GM23338 (cell line): ENCODE data around the gene PXDN. TPM values are rescaled to one million over a fixed set of nuclear protein-coding genes. Genes with fewer than 3 reads are reported as not detected.

Source experiments
- ATAC-seq: fragments of 200-7000 bp; cut with Tn5 transposase; 3 replicates; pipeline ENCODE4 v1.9.1; 2020
- DNase-seq: peaks from one replicate; pipeline ENCODE4 v3.0.0-alpha.2; 2015; ENCODE audit warnings: low spot score
- H2AFZ ChIP-seq: fragments of 200-600 bp; sonication (generic); 2 replicates; pipeline ENCODE4 v1.8.0; 2016; ENCODE audit warnings: antibody characterized with exemption, mild to moderate bottlenecking, moderate library complexity
- H3F3A ChIP-seq: fragments of 200-600 bp; sonication (generic); replicated peaks from 2 replicates; pipeline ENCODE4 v1.8.0; 2017; ENCODE audit warnings: antibody characterized with exemption, mixed run types, low read depth
- H3K27ac ChIP-seq: fragments of 200-600 bp; sonication (generic); 2 replicates; pipeline ENCODE4 v1.6.1; 2016; ENCODE audit warnings: low read depth
- H3K27me3 ChIP-seq: fragments of 200-600 bp; sonication (generic); 2 replicates; pipeline ENCODE4 v1.8.0; 2016; ENCODE audit warnings: mild to moderate bottlenecking, mixed run types, moderate library complexity; ENCODE audit not compliant: insufficient read depth
- H3K36me3 ChIP-seq: fragments of 200-600 bp; sonication (generic); 2 replicates; pipeline ENCODE4 v1.8.0; 2016; ENCODE audit warnings: mild to moderate bottlenecking; ENCODE audit not compliant: insufficient read depth
- H3K4me1 ChIP-seq: fragments of 200-600 bp; sonication (generic); 2 replicates; pipeline ENCODE4 v1.8.0; 2016; ENCODE audit warnings: mild to moderate bottlenecking, moderate library complexity; ENCODE audit not compliant: insufficient read depth
- H3K4me2 ChIP-seq: fragments of 200-600 bp; sonication (generic); 2 replicates; pipeline ENCODE4 v1.7.1; 2017; ENCODE audit warnings: mixed run types
- H3K4me3 ChIP-seq: fragments of 200-600 bp; sonication (generic); 2 replicates; pipeline ENCODE4 v1.6.1; 2016; ENCODE audit warnings: mixed run types
- H3K79me2 ChIP-seq: fragments of 200-600 bp; sonication (generic); replicated peaks from 2 replicates; pipeline ENCODE4 v1.8.0; 2017; ENCODE audit warnings: mild to moderate bottlenecking; ENCODE audit not compliant: insufficient read depth
- H3K9me2 ChIP-seq: fragments of 200-600 bp; sonication (generic); 2 replicates; pipeline ENCODE4 v1.8.0; 2017; ENCODE audit not compliant: insufficient read depth
- H4K20me1 ChIP-seq: fragments of 200-600 bp; sonication (generic); replicated peaks from 2 replicates; pipeline ENCODE4 v1.8.0; 2017; ENCODE audit warnings: mild to moderate bottlenecking; ENCODE audit not compliant: insufficient read depth
- H3K27ac Mint-ChIP-seq: 2 replicates; pipeline ENCODE4 v1.8.0; 2020; ENCODE audit warnings: inconsistent platforms, mild to moderate bottlenecking, moderate library complexity, mixed read lengths
- H3K27me3 Mint-ChIP-seq: 3 replicates; pipeline ENCODE4 v1.8.0; 2022; ENCODE audit warnings: low read depth, mild to moderate bottlenecking, moderate library complexity, mixed read lengths, inconsistent platforms; ENCODE audit not compliant: insufficient read depth, poor library complexity
- H3K36me3 Mint-ChIP-seq: 3 replicates; pipeline ENCODE4 v1.8.0; 2021; ENCODE audit warnings: low read depth, mild to moderate bottlenecking, inconsistent platforms, moderate library complexity, mixed read lengths
- H3K4me1 Mint-ChIP-seq: 3 replicates; pipeline ENCODE4 v1.8.0; 2020; ENCODE audit warnings: mild to moderate bottlenecking, inconsistent platforms, mixed read lengths
- H3K4me3 Mint-ChIP-seq: 3 replicates; pipeline ENCODE4 v1.8.0; 2021; ENCODE audit warnings: moderate library complexity, mild to moderate bottlenecking, inconsistent platforms, mixed read lengths
- H3K9me3 Mint-ChIP-seq: 3 replicates; pipeline ENCODE4 v1.8.0; 2020; ENCODE audit warnings: moderate library complexity, mild to moderate bottlenecking, inconsistent platforms, mixed read lengths
- CREB1 ChIP-seq: fragments of 250-450 bp; sonication (Bioruptor Pico); IDR thresholded peaks from 2 replicates; pipeline ENCODE4 v1.5.0; 2020; ENCODE audit warnings: low read depth, mild to moderate bottlenecking, moderate library complexity
- ETS1 ChIP-seq: IDR thresholded peaks from 2 replicates; pipeline ENCODE4 v1.6.1; 2016; ENCODE audit warnings: antibody characterized with exemption
- EZH2 ChIP-seq: fragments of 200-600 bp; sonication (generic); IDR thresholded peaks from one replicate; pipeline ENCODE4 v1.8.0; 2017; ENCODE audit warnings: antibody characterized with exemption, mild to moderate bottlenecking, low read depth; ENCODE audit not compliant: unreplicated experiment
- EZH2phosphoT487 ChIP-seq: fragments of 200-600 bp; sonication (generic); IDR thresholded peaks from one replicate; pipeline ENCODE4 v1.8.1; 2018; ENCODE audit warnings: antibody characterized with exemption; ENCODE audit not compliant: unreplicated experiment
- JUNB ChIP-seq: IDR thresholded peaks from one replicate; pipeline ENCODE4 v1.6.1; 2016; ENCODE audit warnings: antibody characterized with exemption; ENCODE audit not compliant: unreplicated experiment
- NANOG ChIP-seq: IDR thresholded peaks from 2 replicates; pipeline ENCODE4 v1.6.1; 2016; ENCODE audit warnings: antibody characterized with exemption, borderline replicate concordance
- POLR2AphosphoS5 ChIP-seq: IDR thresholded peaks from 2 replicates; pipeline ENCODE4 v1.6.1; 2016; ENCODE audit warnings: antibody characterized with exemption, low read depth
- STAT1 ChIP-seq: IDR thresholded peaks from one replicate; pipeline ENCODE4 v1.6.1; 2016; ENCODE audit warnings: antibody characterized with exemption; ENCODE audit not compliant: unreplicated experiment
- ZNF114 ChIP-seq: fragments of 250-450 bp; sonication (Bioruptor Pico); IDR thresholded peaks from 2 replicates; pipeline ENCODE4 v1.5.0; 2020; ENCODE audit warnings: mild to moderate bottlenecking, moderate library complexity
- ZNF331 ChIP-seq: fragments of 250-450 bp; sonication (Bioruptor Pico); IDR thresholded peaks from 2 replicates; pipeline ENCODE4 v1.5.0; 2020; ENCODE audit warnings: low read depth, mild to moderate bottlenecking, moderate library complexity
- ZNF462 ChIP-seq: fragments of 250-450 bp; sonication (Bioruptor Pico); IDR thresholded peaks from 2 replicates; pipeline ENCODE4 v1.5.0; 2020; ENCODE audit warnings: mild to moderate bottlenecking, moderate library complexity
- polyA plus RNA-seq: library from polyadenylated mRNA; unstranded; fragments of >200 nt; fragmentation: Nextera tagmentation; extraction: Ambion mirVana; gene quantifications from 2 replicates; pipeline ENCODE4 v1.2.1, GENCODE V29; 2016
- total RNA-seq: library from RNA; depleted of rRNA; stranded (reverse); fragments of >200 nt; shearing (Covaris generic); gene quantifications from 2 replicates; pipeline ENCODE4 v1.2.3, GENCODE V29; 2014
- TF ChIP-seq, protein P1 (sequence below): IDR thresholded peaks from one replicate; pipeline ENCODE4 v1.6.1; 2018; ENCODE audit warnings: antibody characterized with exemption; ENCODE audit not compliant: unreplicated experiment
- TF ChIP-seq, protein P2 (sequence below), 2 experiments: fragments of 200-600 bp in 1 of 2; sonication (generic) in 1 of 2; conservative IDR thresholded peaks; 2 replicates each; pipeline versions ENCODE4 v1.5.1 to v1.6.1; 2016 to 2017; ENCODE audit warnings: antibody characterized with exemption in 2 of 2, low read depth in 2 of 2, mild to moderate bottlenecking in 2 of 2, moderate library complexity in 1 of 2

PXDN gene
- total and polyA plus RNA-seq, 2 experiments from 2014 or later = 42.2 to 225 TPM

GRCh38 chr2:1635823-1636222, 108.5 kb downstream of the PXDN start:
- Histone ChIP-seq H3K27me3 (no peaks in the 10 kb centered on the region), H3K4me3 (no peak overlapping the region), H3K79me2 (no peaks in the 10 kb centered on the region), H4K20me1 (no peaks in the 10 kb centered on the region), H3K9me2 (no peaks in the 10 kb centered on the region), H3F3A (no peaks in the 10 kb centered on the region), H3K36me3 (no peaks in the 10 kb centered on the region), H3K27ac (no peak overlapping the region), H2AFZ (no peak overlapping the region), H3K4me2 (no peak overlapping the region), H3K4me1 (no peaks in the 10 kb centered on the region)
- ATAC-seq (no peak), DNase-seq (no peak)
- no peaks in the 10 kb centered on the region for H3K4me1 Mint-ChIP-seq
- H3K36me3 Mint-ChIP-seq = peaks cover 55% of the 10 kb centered on the region
- TF ChIP-seq ZNF331 (no peak), STAT1 (no peak), ZNF114 (CRISPR knock-in tag) (no peak), ZNF462 (CRISPR knock-in tag) (no peak), EZH2 (no peak), ETS1 (no peak), EZH2phosphoT487 (no peak), CREB1 (no peak), JUNB (no peak), POLR2AphosphoS5 (no peak), NANOG (no peak)
- TF ChIP-seq, protein P1, sequence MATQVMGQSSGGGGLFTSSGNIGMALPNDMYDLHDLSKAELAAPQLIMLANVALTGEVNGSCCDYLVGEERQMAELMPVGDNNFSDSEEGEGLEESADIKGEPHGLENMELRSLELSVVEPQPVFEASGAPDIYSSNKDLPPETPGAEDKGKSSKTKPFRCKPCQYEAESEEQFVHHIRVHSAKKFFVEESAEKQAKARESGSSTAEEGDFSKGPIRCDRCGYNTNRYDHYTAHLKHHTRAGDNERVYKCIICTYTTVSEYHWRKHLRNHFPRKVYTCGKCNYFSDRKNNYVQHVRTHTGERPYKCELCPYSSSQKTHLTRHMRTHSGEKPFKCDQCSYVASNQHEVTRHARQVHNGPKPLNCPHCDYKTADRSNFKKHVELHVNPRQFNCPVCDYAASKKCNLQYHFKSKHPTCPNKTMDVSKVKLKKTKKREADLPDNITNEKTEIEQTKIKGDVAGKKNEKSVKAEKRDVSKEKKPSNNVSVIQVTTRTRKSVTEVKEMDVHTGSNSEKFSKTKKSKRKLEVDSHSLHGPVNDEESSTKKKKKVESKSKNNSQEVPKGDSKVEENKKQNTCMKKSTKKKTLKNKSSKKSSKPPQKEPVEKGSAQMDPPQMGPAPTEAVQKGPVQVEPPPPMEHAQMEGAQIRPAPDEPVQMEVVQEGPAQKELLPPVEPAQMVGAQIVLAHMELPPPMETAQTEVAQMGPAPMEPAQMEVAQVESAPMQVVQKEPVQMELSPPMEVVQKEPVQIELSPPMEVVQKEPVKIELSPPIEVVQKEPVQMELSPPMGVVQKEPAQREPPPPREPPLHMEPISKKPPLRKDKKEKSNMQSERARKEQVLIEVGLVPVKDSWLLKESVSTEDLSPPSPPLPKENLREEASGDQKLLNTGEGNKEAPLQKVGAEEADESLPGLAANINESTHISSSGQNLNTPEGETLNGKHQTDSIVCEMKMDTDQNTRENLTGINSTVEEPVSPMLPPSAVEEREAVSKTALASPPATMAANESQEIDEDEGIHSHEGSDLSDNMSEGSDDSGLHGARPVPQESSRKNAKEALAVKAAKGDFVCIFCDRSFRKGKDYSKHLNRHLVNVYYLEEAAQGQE = no peak
- TF ChIP-seq, protein P2, sequence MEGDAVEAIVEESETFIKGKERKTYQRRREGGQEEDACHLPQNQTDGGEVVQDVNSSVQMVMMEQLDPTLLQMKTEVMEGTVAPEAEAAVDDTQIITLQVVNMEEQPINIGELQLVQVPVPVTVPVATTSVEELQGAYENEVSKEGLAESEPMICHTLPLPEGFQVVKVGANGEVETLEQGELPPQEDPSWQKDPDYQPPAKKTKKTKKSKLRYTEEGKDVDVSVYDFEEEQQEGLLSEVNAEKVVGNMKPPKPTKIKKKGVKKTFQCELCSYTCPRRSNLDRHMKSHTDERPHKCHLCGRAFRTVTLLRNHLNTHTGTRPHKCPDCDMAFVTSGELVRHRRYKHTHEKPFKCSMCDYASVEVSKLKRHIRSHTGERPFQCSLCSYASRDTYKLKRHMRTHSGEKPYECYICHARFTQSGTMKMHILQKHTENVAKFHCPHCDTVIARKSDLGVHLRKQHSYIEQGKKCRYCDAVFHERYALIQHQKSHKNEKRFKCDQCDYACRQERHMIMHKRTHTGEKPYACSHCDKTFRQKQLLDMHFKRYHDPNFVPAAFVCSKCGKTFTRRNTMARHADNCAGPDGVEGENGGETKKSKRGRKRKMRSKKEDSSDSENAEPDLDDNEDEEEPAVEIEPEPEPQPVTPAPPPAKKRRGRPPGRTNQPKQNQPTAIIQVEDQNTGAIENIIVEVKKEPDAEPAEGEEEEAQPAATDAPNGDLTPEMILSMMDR (conservative IDR thresholded peaks at IDR 0.05; ENCODE audit: low read depth in 2 of 2) = no peak
- H3K27me3 Mint-ChIP-seq = peaks cover 4% of the 10 kb centered on the region
- no peaks in the 10 kb centered on the region for H3K9me3 Mint-ChIP-seq
- H3K27ac Mint-ChIP-seq = no peak overlapping the region
- no peak overlapping the region for H3K4me3 Mint-ChIP-seq
